Hepatocyte (in vitro differentiated cells): Measurements from ENCODE around the gene ZSCAN21. TPM values are rescaled to one million over a fixed set of nuclear protein-coding genes. Genes with fewer than 3 reads are reported as not detected.

Source experiments
- DNase-seq: peaks from one replicate; pipeline ENCODE4 v3.0.0-alpha.2; 2016; ENCODE audit warnings: low spot score
- H2AFZ ChIP-seq: fragments of 200-600 bp; sonication (generic); 2 replicates; pipeline ENCODE4 v1.6.0; 2016; ENCODE audit warnings: antibody characterized with exemption, mild to moderate bottlenecking
- H3K27ac ChIP-seq: fragments of 200-600 bp; sonication (generic); 2 replicates; pipeline ENCODE4 v1.5.1; 2016; ENCODE audit warnings: mild to moderate bottlenecking
- H3K27me3 ChIP-seq: fragments of 200-600 bp; sonication (generic); 2 replicates; pipeline ENCODE4 v1.6.1; 2016
- H3K36me3 ChIP-seq: fragments of 200-600 bp; sonication (generic); replicated peaks from 2 replicates; pipeline ENCODE4 v1.5.1; 2016; ENCODE audit warnings: low read depth; ENCODE audit not compliant: insufficient read depth
- H3K4me1 ChIP-seq: fragments of 200-600 bp; sonication (generic); 2 replicates; pipeline ENCODE4 v1.5.1; 2016; ENCODE audit warnings: mild to moderate bottlenecking, moderate library complexity; ENCODE audit not compliant: insufficient read depth
- H3K4me2 ChIP-seq: fragments of 200-600 bp; sonication (generic); 2 replicates; pipeline ENCODE4 v1.6.0; 2016
- H3K4me3 ChIP-seq: fragments of 200-600 bp; sonication (generic); 2 replicates; pipeline ENCODE4 v1.5.1; 2016; ENCODE audit warnings: mild to moderate bottlenecking
- H3K79me2 ChIP-seq: fragments of 200-600 bp; sonication (generic); 2 replicates; pipeline ENCODE4 v1.6.0; 2017; ENCODE audit warnings: mild to moderate bottlenecking
- H3K9me2 ChIP-seq: fragments of 200-600 bp; sonication (generic); replicated peaks from 2 replicates; pipeline ENCODE4 v1.6.0; 2017; ENCODE audit warnings: mild to moderate bottlenecking; ENCODE audit not compliant: insufficient read depth
- H3K9me3 ChIP-seq: fragments of 200-600 bp; sonication (generic); 2 replicates; pipeline ENCODE4 v1.5.1; 2016; ENCODE audit warnings: low read depth, mild to moderate bottlenecking
- H4K20me1 ChIP-seq: fragments of 200-600 bp; sonication (generic); 2 replicates; pipeline ENCODE4 v1.6.0; 2016; ENCODE audit warnings: mild to moderate bottlenecking; ENCODE audit not compliant: insufficient read depth, poor library complexity, severe bottlenecking
- CTCF ChIP-seq: fragments of 200-600 bp; sonication (generic); IDR thresholded peaks from 2 replicates; pipeline ENCODE4 v1.5.1; 2016; ENCODE audit warnings: antibody characterized with exemption, mild to moderate bottlenecking; ENCODE audit not compliant: poor library complexity
- EZH2 ChIP-seq: fragments of 200-600 bp; sonication (generic); IDR thresholded peaks from 2 replicates; pipeline ENCODE4 v1.6.1; 2016; ENCODE audit warnings: antibody characterized with exemption, mild to moderate bottlenecking, borderline replicate concordance
- EZH2phosphoT487 ChIP-seq: fragments of 200-600 bp; sonication (generic); IDR thresholded peaks from one replicate; pipeline ENCODE4 v1.6.1; 2018; ENCODE audit warnings: antibody characterized with exemption, mild to moderate bottlenecking, low read depth, moderate library complexity; ENCODE audit not compliant: unreplicated experiment, severe bottlenecking
- WGBS: methylation state at CpG from one replicate; pipeline ENCODE4 v1.1.6; 2016; ENCODE audit warnings: low lambda C conversion rate; ENCODE audit errors: missing lambda C conversion rate; 5-methylcytosine and 5-hydroxymethylcytosine counted together
- polyA plus RNA-seq: library from polyadenylated mRNA; unstranded; fragments of >200 nt; fragmentation: Nextera tagmentation; extraction: Ambion mirVana; gene quantifications from 2 replicates; pipeline ENCODE4 v1.2.1, GENCODE V29; 2016
- total RNA-seq: library from RNA; depleted of rRNA; stranded (reverse); fragments of >200 nt; gene quantifications from 2 replicates; pipeline ENCODE4 v1.2.3, GENCODE V29; 2014

The ZSCAN21 gene
- total and polyA plus RNA-seq, 2 experiments from 2014 or later: 9.6 to 12.8 TPM

GRCh38 chr7:100053215-100053614, 3.6 kb downstream of the ZSCAN21 start:
- Histone ChIP-seq H3K79me2 (peaks cover 30% of the 10 kb centered on the region), H3K27ac (no peak overlapping the region), H4K20me1 (no peaks in the 10 kb centered on the region), H3K4me1 (no peaks in the 10 kb centered on the region), H3K9me2 (no peaks in the 10 kb centered on the region), H2AFZ (no peak overlapping the region), H3K4me2 (no peak overlapping the region), H3K36me3 (no peaks in the 10 kb centered on the region), H3K4me3 (no peak overlapping the region), H3K9me3 (no peaks in the 10 kb centered on the region), H3K27me3 (no peaks in the 10 kb centered on the region)
- peak; percentile 69 for DNase-seq
- WGBS: 91% methylated on average over 3 of the region's 3 CpGs
- TF ChIP-seq CTCF (peak; percentile 39), EZH2phosphoT487 (no peak)

- DNase-seq: no peak
- 97% methylated on average over 10 of the region's 10 CpGs for WGBS
- H3K4me2 ChIP-seq: no peak overlapping the region
- no peak for TF ChIP-seq CTCF
- no peaks in the 10 kb centered on the region for H4K20me1 ChIP-seq
- H3K4me3 ChIP-seq: no peak overlapping the region
- H3K9me2 ChIP-seq: no peaks in the 10 kb centered on the region
- no peaks in the 10 kb centered on the region for H3K36me3 ChIP-seq
- no peak overlapping the region for H2AFZ ChIP-seq
- H3K27ac ChIP-seq: no peak overlapping the region
- H3K9me3 ChIP-seq: no peaks in the 10 kb centered on the region
- H3K27me3 ChIP-seq: no peaks in the 10 kb centered on the region
- H3K4me1 ChIP-seq: no peaks in the 10 kb centered on the region
- H3K79me2 ChIP-seq: peaks cover 16% of the 10 kb centered on the region
These were observed 7.4 kb downstream of the ZSCAN21 start for GRCh38 chr7:100057006-100057405.

GRCh38 chr7:100059251-100059739, 9.7 kb downstream of the ZSCAN21 start:
- over 99% methylated on average over 5 of the region's 5 CpGs for WGBS
- no peaks in the 10 kb centered on the region for H3K27me3 ChIP-seq
- H3K79me2 ChIP-seq: peaks cover 2% of the 10 kb centered on the region
- no peaks in the 10 kb centered on the region for H4K20me1 ChIP-seq
- H3K4me2 ChIP-seq: no peak overlapping the region
- H3K4me3 ChIP-seq: no peak overlapping the region
- no peaks in the 10 kb centered on the region for H3K9me2 ChIP-seq
- no peak overlapping the region for H3K27ac ChIP-seq
- no peak overlapping the region for H2AFZ ChIP-seq
- DNase-seq: no peak
- H3K4me1 ChIP-seq: no peaks in the 10 kb centered on the region
- no peaks in the 10 kb centered on the region for H3K36me3 ChIP-seq
- no peaks in the 10 kb centered on the region for H3K9me3 ChIP-seq
- TF ChIP-seq CTCF: no peak
- TF ChIP-seq EZH2: no peak
- TF ChIP-seq EZH2phosphoT487: no peak

- Histone ChIP-seq H4K20me1 (no peaks in the 10 kb centered on the region), H3K27me3 (no peaks in the 10 kb centered on the region), H3K36me3 (no peaks in the 10 kb centered on the region), H3K79me2 (no peaks in the 10 kb centered on the region), H3K27ac (no peak overlapping the region), H3K4me1 (no peaks in the 10 kb centered on the region), H3K4me3 (no peak overlapping the region), H2AFZ (no peak overlapping the region), H3K9me3 (no peaks in the 10 kb centered on the region), H3K9me2 (no peaks in the 10 kb centered on the region), H3K4me2 (no peak overlapping the region)
- no peak for DNase-seq
- TF ChIP-seq EZH2phosphoT487 (no peak), CTCF (no peak)
- WGBS: 97% methylated on average over 11 of the region's 11 CpGs
These were observed 12.1 kb downstream of the ZSCAN21 start for GRCh38 chr7:100061518-100062193.
